GM12878 (cell line): ENCODE results near the gene ATP6V1G2. TPM values are rescaled to one million over a fixed set of nuclear protein-coding genes. Genes with fewer than 3 reads are reported as not detected.

Source experiments
- ATAC-seq: fragments of 200-7000 bp; cut with Tn5 transposase; 3 replicates; pipeline ENCODE4 v1.9.1; 2020; ENCODE audit warnings: mild to moderate bottlenecking, moderate library complexity
- BruUV-seq: library from RNA; stranded (reverse); fragments of 400-500 nt; replicated peaks from 2 replicates; lab custom pipeline; 2021; lab: Mats Ljungman, UMichigan
- CTCF ChIA-PET: fragments of 300-600 bp; sonication (Branson Sonifier 250); formaldehyde crosslinking; extraction: SDS; loops from one replicate; lab custom pipeline; 2021; ENCODE audit warnings: inconsistent platforms; lab: Yijun Ruan, JAX
- POLR2A ChIA-PET: fragments of 350-600 bp; formaldehyde crosslinking; extraction: SDS; loops from one replicate; lab custom pipeline; 2021; ENCODE audit warnings: inconsistent platforms; lab: Charles Lee
- RAD21 ChIA-PET: fragments of 300-600 bp; sonication (Branson Sonifier 250); formaldehyde crosslinking; loops from one replicate; lab custom pipeline; 2023; ENCODE audit warnings: antibody characterized with exemption; ENCODE audit not compliant: unreplicated experiment; lab: Charles Lee
- SMC1A ChIA-PET: fragments of 300-600 bp; sonication (Branson Sonifier 250); formaldehyde crosslinking; loops from one replicate; lab custom pipeline; 2023; ENCODE audit not compliant: unreplicated experiment, uncharacterized antibody; lab: Charles Lee
- DNase-seq: peaks from one replicate; pipeline ENCODE4 v3.0.0-alpha.2; 2011; ENCODE audit warnings: low read depth, low spot score
- FAIRE-seq: peaks from 3 replicates; lab custom pipeline; 2011; peaks lifted over from hg19 to GRCh38; lab: Jason Lieb, UNC
- H2AFZ ChIP-seq: 2 replicates; pipeline ENCODE4 v1.6.0; 2011; ENCODE audit warnings: low read depth, low read length, control low read depth; ENCODE audit not compliant: control insufficient read depth
- H3K27ac ChIP-seq: 2 replicates; pipeline ENCODE4 v1.5.1; 2011; ENCODE audit warnings: control low read depth; ENCODE audit not compliant: control insufficient read depth, insufficient read depth
- H3K27me3 ChIP-seq, 2 experiments: replicated peaks in 1 of 2; 2 replicates each; pipeline versions ENCODE4 v1.6.0 to v1.6.1; 2011; ENCODE audit warnings: low read length in 1 of 2; ENCODE audit not compliant: control insufficient read depth in 2 of 2, insufficient read depth in 2 of 2
- H3K36me3 ChIP-seq, 2 experiments: 2 replicates each; pipeline ENCODE4 v1.5.1; 2011; ENCODE audit warnings: low read length in 1 of 2; ENCODE audit not compliant: control insufficient read depth in 2 of 2, insufficient read depth in 2 of 2
- H3K4me1 ChIP-seq: 2 replicates; pipeline ENCODE4 v1.6.1; 2011; ENCODE audit warnings: mild to moderate bottlenecking, low read length, moderate library complexity, mixed read lengths; ENCODE audit not compliant: control insufficient read depth, insufficient read depth
- H3K4me2 ChIP-seq: 2 replicates; pipeline ENCODE4 v1.6.0; 2011; ENCODE audit warnings: control low read depth; ENCODE audit not compliant: control insufficient read depth, insufficient read depth
- H3K4me3 ChIP-seq: fragments of 200-600 bp; sonication (generic); 2 replicates; pipeline ENCODE4 v1.5.1; 2016
- H3K79me2 ChIP-seq: 2 replicates; pipeline ENCODE4 v1.6.0; 2011; ENCODE audit warnings: low read length; ENCODE audit not compliant: control insufficient read depth, insufficient read depth
- H3K9ac ChIP-seq: 2 replicates; pipeline ENCODE4 v1.8.0; 2011; ENCODE audit warnings: low read length, control low read depth, mixed read lengths; ENCODE audit not compliant: control insufficient read depth, insufficient read depth
- H3K9me3 ChIP-seq: replicated peaks from 3 replicates; pipeline ENCODE4 v1.5.1; 2011; ENCODE audit warnings: mild to moderate bottlenecking, low read length; ENCODE audit not compliant: control insufficient read depth, insufficient read depth
- H4K20me1 ChIP-seq: 2 replicates; pipeline ENCODE4 v1.6.0; 2011; ENCODE audit not compliant: control insufficient read depth, insufficient read depth
- CBFB ChIP-seq: IDR thresholded peaks from 2 replicates; pipeline ENCODE4 v1.6.1; 2016; ENCODE audit warnings: antibody characterized with exemption, low read depth
- CHD1 ChIP-seq: IDR thresholded peaks from 2 replicates; pipeline ENCODE4 v1.6.1; 2012; ENCODE audit warnings: low read depth, low read length, improper control_type of control experiment
- CTCF ChIP-seq, 3 experiments: IDR thresholded peaks in 2 of 3; conservative IDR thresholded peaks in 1 of 3; 2 replicates each; pipeline ENCODE4 v1.5.1; 2011; ENCODE audit warnings: low read depth in 3 of 3, low read length in 3 of 3, mild to moderate bottlenecking in 3 of 3, control low read depth in 2 of 3, moderate library complexity in 2 of 3, inconsistent platforms in 1 of 3, mixed read lengths in 1 of 3; ENCODE audit not compliant: control insufficient read depth in 2 of 3, insufficient read depth in 1 of 3; ENCODE audit errors: extremely low read depth in 1 of 3
- FOS ChIP-seq: IDR thresholded peaks from 3 replicates; pipeline ENCODE4 v1.6.1; 2011; ENCODE audit warnings: borderline replicate concordance; ENCODE audit not compliant: insufficient read length; ENCODE audit errors: extremely low read depth
- LARP7 ChIP-seq: fragments of 450-650 bp; IDR thresholded peaks from 2 replicates; pipeline ENCODE4 v1.6.1; 2017; ENCODE audit warnings: mild to moderate bottlenecking
- MLLT1 ChIP-seq: fragments of 450-650 bp; IDR thresholded peaks from 2 replicates; pipeline ENCODE4 v1.6.1; 2016; ENCODE audit warnings: mild to moderate bottlenecking
- NKRF ChIP-seq: fragments of 450-650 bp; conservative IDR thresholded peaks from 2 replicates; pipeline ENCODE4 v1.6.1; 2017; ENCODE audit warnings: mild to moderate bottlenecking, moderate library complexity
- POU2F2 ChIP-seq: IDR thresholded peaks from 3 replicates; pipeline ENCODE4 v1.6.1; 2011; ENCODE audit warnings: low read depth, mild to moderate bottlenecking, low read length, borderline replicate concordance
- PRDM15 ChIP-seq: fragments of 450-650 bp; formaldehyde crosslinking; IDR thresholded peaks from 2 replicates; pipeline ENCODE4 v1.4.0; 2020; ENCODE audit warnings: mild to moderate bottlenecking, moderate library complexity
- SMAD1 ChIP-seq: fragments of 450-650 bp; IDR thresholded peaks from 2 replicates; pipeline ENCODE4 v1.6.1; 2018; ENCODE audit warnings: mild to moderate bottlenecking, low read depth; ENCODE audit not compliant: partially characterized antibody
- SUPT20H ChIP-seq: IDR thresholded peaks from 2 replicates; pipeline ENCODE4 v1.6.1; 2011; ENCODE audit warnings: low read depth, mild to moderate bottlenecking, low read length, moderate library complexity, borderline replicate concordance; ENCODE audit not compliant: control insufficient read depth
- WGBS: methylation state at CpG from one replicate; pipeline ENCODE4 v1.1.6; 2016; ENCODE audit warnings: low lambda C conversion rate; ENCODE audit not compliant: insufficient replicate concordance, insufficient coverage; ENCODE audit errors: missing lambda C conversion rate; 5-methylcytosine and 5-hydroxymethylcytosine counted together
- in situ Hi-C: fragments of 300-500 bp; cut with MboI; formaldehyde crosslinking; loops from 9 replicates; pipeline ENCODE4 v1.14.3; 2018; ENCODE audit warnings: mixed read lengths
- intact Hi-C: fragments of 100-400 bp; cut with micrococcal nuclease; formaldehyde crosslinking; loops from one replicate; pipeline ENCODE4 v1.14.2; 2022; ENCODE audit not compliant: unreplicated experiment
- polyA plus RNA-seq, 11 experiments: library from polyadenylated mRNA; depleted of rRNA in 4 of 11; unstranded in 6 of 11; stranded (reverse) in 5 of 11; fragments of >200 nt; fragmentation: Nextera tagmentation in 4 of 11; fragmentation: Illumina TruSeq in 1 of 11; extraction: Ambion mirVana in 4 of 11; extraction: Trizol in 1 of 11; gene quantifications; 1 replicate in 1 of 11; 2 replicates in 10 of 11; pipeline versions ENCODE4 v1.2.1 to v1.2.3, GENCODE V29; 2011 to 2016; ENCODE audit warnings: inconsistent platforms in 2 of 11, missing spikeins in 2 of 11, low read depth in 1 of 11
- total RNA-seq, 4 experiments: library from RNA; depleted of rRNA in 3 of 4; stranded (reverse); fragments of >200 nt in 3 of 4; fragmentation: Illumina TruSeq in 1 of 4; extraction: Trizol in 1 of 4; gene quantifications; 2 replicates each; pipeline versions ENCODE4 v1.2.1 to v1.2.3, GENCODE V29; 2013 to 2021

Gene ATP6V1G2
- total and polyA plus RNA-seq, 10 of the 15 experiments (the other 5 are each of a cell fraction or from before 2014, with no cell fraction given): 0.45 to 8.9 (median 2.8) TPM

- peak overlapping the region; percentile 94 for H3K4me3 ChIP-seq
- peaks cover 9% of the 10 kb centered on the region for H4K20me1 ChIP-seq
- H3K27me3 ChIP-seq: no peaks in the 10 kb centered on the region
- no TSS peak for BruUV-seq
- ATAC-seq: no peak
- intact Hi-C loops: loop anchor here (1.0 to 10.0 kb wide), 2 partner anchors 47 to 364 kb away; partner anchors contain the start of gene ZBTB12
- no peaks in the 10 kb centered on the region for H3K9me3 ChIP-seq
- peaks cover 74% of the 10 kb centered on the region for H3K79me2 ChIP-seq
- FAIRE-seq: no peak
- H3K4me1 ChIP-seq: no peaks in the 10 kb centered on the region
- H3K36me3 ChIP-seq: peaks cover 21 to 33% of the 10 kb centered on the region in 2 experiments
- CTCF ChIA-PET: interaction anchor here (0.9 to 34.8 kb wide), 5 partner anchors 9 to 289 kb away, joined by 3 to 2098 read pairs (median 16); partner anchors contain the start of genes LST1, LTB, MICB and NCR3
- peak overlapping the region; percentile 97 for H3K27ac ChIP-seq
- peak overlapping the region; percentile 99 for H3K9ac ChIP-seq
- peak overlapping the region; percentile 85 for H3K4me2 ChIP-seq
- H2AFZ ChIP-seq: no peak overlapping the region
- in situ Hi-C loops: loop anchor here (5.0 to 10.0 kb wide), 2 partner anchors 48 to 294 kb away; no protein-coding TSS in a partner anchor
- no peak for TF ChIP-seq CBFB
- TF ChIP-seq SMAD1: no peak
- no peak for TF ChIP-seq PRDM15 (CRISPR knock-in tag)
- no peak for TF ChIP-seq CHD1
- TF ChIP-seq CTCF (IDR thresholded peaks at IDR 0.05 in 2 of 3, conservative IDR thresholded peaks at IDR 0.05 in 1 of 3; ENCODE audit: control insufficient read depth in 2 of 3, extremely low read depth in 1 of 3, insufficient read depth in 1 of 3, low read depth in 3 of 3, low read length in 3 of 3): no peak
- no peak for TF ChIP-seq NKRF
- no peak for TF ChIP-seq FOS
- TF ChIP-seq LARP7: no peak
- no peak for TF ChIP-seq SUPT20H
- no peak for TF ChIP-seq MLLT1
- no peak for TF ChIP-seq POU2F2
- TF ChIP-seq, all 136 proteins: peak for 0
- ChIA-PET POLR2A (interaction anchor here (0.9 to 4.8 kb wide), 11 partner anchors 8 to 162 kb away, joined by 3 to 56 read pairs (median 6); partner anchors contain the start of genes ABHD16A, BAG6, C6orf47 and LTB), RAD21 (interaction anchor here (1.0 to 16.9 kb wide), 12 partner anchors 9 to 322 kb away, joined by 3 to 668 read pairs (median 5); partner anchors contain the start of genes ABHD16A, HSPA1B, LTB and MICB), SMC1A (interaction anchor here (0.8 to 34.7 kb wide), 11 partner anchors 10 to 291 kb away, joined by 3 to 1989 read pairs (median 4); partner anchors contain the start of genes LST1, LTA, LTB and MCCD1)
- DNase-seq: no peak
- 0% methylated on average over 4 of the region's 4 CpGs for WGBS
These were observed 5.8 kb downstream of the ATP6V1G2 start for GRCh38 chr6:31540640-31541039.
